ENCODE measurements around the gene SLC12A7.

GRCh38 chr5:1016476-1016875 is 95.4 kb downstream of the SLC12A7 start:
- TF ChIP-seq REST (IDR thresholded peaks at IDR 0.05; ENCODE audit: insufficient read depth in 1 of 2, low read depth in 2 of 2, low read length in 2 of 2) = no peak
- TF ChIP-seq TAF1 (IDR thresholded peaks at IDR 0.05; ENCODE audit: borderline replicate concordance, insufficient read depth, low read length) = no peak
- TF ChIP-seq POLR2AphosphoS5 (IDR thresholded peaks at IDR 0.05; ENCODE audit: low read depth, low read length) = no peak
- TF ChIP-seq SIN3A (IDR thresholded peaks at IDR 0.05; ENCODE audit: borderline replicate concordance, insufficient read depth, low read length) = no peak

Measured in PFSK-1 (cell line).